BLaER1 (cell line): ENCODE measurements around the gene IL1RAPL1.
"Not testable (repeated sequence)": the region's sequence is repeated elsewhere in the genome, so short reads cannot be mapped to it uniquely, and the experiment has no call there.

Source experiments
- H3K27ac ChIP-seq: shearing (Covaris generic); formaldehyde crosslinking; 2 replicates; pipeline ENCODE4 v1.8.1; 2022
- H3K27me3 ChIP-seq: shearing (Covaris generic); formaldehyde crosslinking; 2 replicates; pipeline ENCODE4 v1.8.1; 2022
- H3K36me3 ChIP-seq: shearing (Covaris generic); formaldehyde crosslinking; 2 replicates; pipeline ENCODE4 v1.8.1; 2022
- H3K4me1 ChIP-seq: shearing (Covaris generic); formaldehyde crosslinking; 2 replicates; pipeline ENCODE4 v1.8.1; 2022
- H3K4me2 ChIP-seq: shearing (Covaris generic); formaldehyde crosslinking; 2 replicates; pipeline ENCODE4 v1.8.1; 2022
- H3K4me3 ChIP-seq: shearing (Covaris generic); formaldehyde crosslinking; 2 replicates; pipeline ENCODE4 v1.8.1; 2022
- H3K9ac ChIP-seq: shearing (Covaris generic); formaldehyde crosslinking; 2 replicates; pipeline ENCODE4 v1.8.1; 2022
- H3K9me3 ChIP-seq: shearing (Covaris generic); formaldehyde crosslinking; 2 replicates; pipeline ENCODE4 v1.8.1; 2022
- H4K20me1 ChIP-seq: shearing (Covaris generic); formaldehyde crosslinking; 2 replicates; pipeline ENCODE4 v1.8.1; 2022
- Cebpa-rat ChIP-seq: shearing (Covaris generic); IDR thresholded peaks from 2 replicates; pipeline ENCODE4 v1.8.1; 2022

The IL1RAPL1 gene

GRCh38 chrX:29065477-29065876, 478.2 kb downstream of the IL1RAPL1 start:
- no peaks in the 10 kb centered on the region for H3K27me3 ChIP-seq
- no peaks in the 10 kb centered on the region for H4K20me1 ChIP-seq
- no peaks in the 10 kb centered on the region for H3K4me1 ChIP-seq
- no peaks in the 10 kb centered on the region for H3K36me3 ChIP-seq
- TF ChIP-seq Cebpa-rat, result no peak
- no peak overlapping the region for H3K27ac ChIP-seq
- H3K9ac ChIP-seq, result no peak overlapping the region
- no peaks in the 10 kb centered on the region for H3K9me3 ChIP-seq
- H3K4me2 ChIP-seq, result no peak overlapping the region
- no peak overlapping the region for H3K4me3 ChIP-seq

GRCh38 chrX:29066516-29066915, 479.3 kb downstream of the IL1RAPL1 start:
- Histone ChIP-seq H4K20me1 (no peaks in the 10 kb centered on the region), H3K9ac (no peak overlapping the region), H3K4me3 (no peak overlapping the region), H3K4me1 (no peaks in the 10 kb centered on the region), H3K27ac (no peak overlapping the region), H3K4me2 (no peak overlapping the region), H3K9me3 (no peaks in the 10 kb centered on the region), H3K27me3 (no peaks in the 10 kb centered on the region), H3K36me3 (no peaks in the 10 kb centered on the region)
- no peak for TF ChIP-seq Cebpa-rat

GRCh38 chrX:29067351-29067750, 480.1 kb downstream of the IL1RAPL1 start:
- no peak for TF ChIP-seq Cebpa-rat
- Histone ChIP-seq H3K36me3 (no peaks in the 10 kb centered on the region), H3K9ac (no peak overlapping the region), H4K20me1 (no peaks in the 10 kb centered on the region), H3K27me3 (no peaks in the 10 kb centered on the region), H3K4me1 (no peaks in the 10 kb centered on the region), H3K27ac (no peak overlapping the region), H3K9me3 (no peaks in the 10 kb centered on the region), H3K4me3 (no peak overlapping the region), H3K4me2 (no peak overlapping the region)

- H3K4me1 ChIP-seq, result no peaks in the 10 kb centered on the region
- no peaks in the 10 kb centered on the region for H3K36me3 ChIP-seq
- H3K9me3 ChIP-seq, result no peaks in the 10 kb centered on the region
- H3K27me3 ChIP-seq, result no peaks in the 10 kb centered on the region
- H3K27ac ChIP-seq, result no peak overlapping the region
- H3K9ac ChIP-seq, result no peak overlapping the region
- no peaks in the 10 kb centered on the region for H4K20me1 ChIP-seq
- no peak overlapping the region for H3K4me2 ChIP-seq
- TF ChIP-seq Cebpa-rat, result no peak
- H3K4me3 ChIP-seq, result no peak overlapping the region
These were observed 484.5 kb downstream of the IL1RAPL1 start for GRCh38 chrX:29071525-29072320.

- no peak overlapping the region for H3K4me2 ChIP-seq
- H3K27ac ChIP-seq, result no peak overlapping the region
These were observed 495.3 kb downstream of the IL1RAPL1 start for GRCh38 chrX:29082558-29082957.

GRCh38 chrX:29083823-29084222, 496.6 kb downstream of the IL1RAPL1 start:
- no peaks in the 10 kb centered on the region for H3K4me1 ChIP-seq

More at GRCh38 chrX:29082558-29082957, 495.3 kb downstream of the IL1RAPL1 start:
- Histone ChIP-seq H3K27me3 (no peaks in the 10 kb centered on the region), H3K4me3 (no peak overlapping the region), H3K9ac (no peak overlapping the region), H3K9me3 (no peaks in the 10 kb centered on the region), H3K4me1 (no peaks in the 10 kb centered on the region), H4K20me1 (no peaks in the 10 kb centered on the region), H3K36me3 (no peaks in the 10 kb centered on the region)
- no peak for TF ChIP-seq Cebpa-rat

GRCh38 chrX:29090811-29091210, 503.6 kb downstream of the IL1RAPL1 start:
- TF ChIP-seq Cebpa-rat, result no peak
- no peak overlapping the region for H3K4me3 ChIP-seq
- no peaks in the 10 kb centered on the region for H3K36me3 ChIP-seq
- no peaks in the 10 kb centered on the region for H3K27me3 ChIP-seq
- no peaks in the 10 kb centered on the region for H4K20me1 ChIP-seq
- no peak overlapping the region for H3K9ac ChIP-seq
- no peak overlapping the region for H3K27ac ChIP-seq
- H3K4me1 ChIP-seq, result no peaks in the 10 kb centered on the region
- H3K4me2 ChIP-seq, result no peak overlapping the region
- no peaks in the 10 kb centered on the region for H3K9me3 ChIP-seq

More at GRCh38 chrX:29083823-29084222, 496.6 kb downstream of the IL1RAPL1 start:
- no peak overlapping the region for H3K4me2 ChIP-seq
- H3K27ac ChIP-seq, result no peak overlapping the region
- no peak for TF ChIP-seq Cebpa-rat
- no peak overlapping the region for H3K9ac ChIP-seq
- no peaks in the 10 kb centered on the region for H3K9me3 ChIP-seq
- no peak overlapping the region for H3K4me3 ChIP-seq
- H3K27me3 ChIP-seq, result no peaks in the 10 kb centered on the region
- no peaks in the 10 kb centered on the region for H3K36me3 ChIP-seq
- H4K20me1 ChIP-seq, result no peaks in the 10 kb centered on the region

GRCh38 chrX:29107231-29107630, 520.0 kb downstream of the IL1RAPL1 start:
- Histone ChIP-seq H3K4me3 (no peak overlapping the region), H3K9me3 (no peaks in the 10 kb centered on the region), H3K36me3 (no peaks in the 10 kb centered on the region), H3K4me1 (no peaks in the 10 kb centered on the region), H4K20me1 (no peaks in the 10 kb centered on the region), H3K27me3 (no peaks in the 10 kb centered on the region), H3K4me2 (no peak overlapping the region), H3K9ac (no peak overlapping the region), H3K27ac (no peak overlapping the region)
- TF ChIP-seq Cebpa-rat, result no peak

GRCh38 chrX:29110041-29110440, 522.8 kb downstream of the IL1RAPL1 start:
- H3K4me1 ChIP-seq, result no peaks in the 10 kb centered on the region
- H3K4me2 ChIP-seq, result no peak overlapping the region
- no peaks in the 10 kb centered on the region for H4K20me1 ChIP-seq
- H3K4me3 ChIP-seq, result no peak overlapping the region
- H3K27me3 ChIP-seq, result no peaks in the 10 kb centered on the region
- TF ChIP-seq Cebpa-rat, result no peak
- H3K27ac ChIP-seq, result no peak overlapping the region
- H3K36me3 ChIP-seq, result no peaks in the 10 kb centered on the region
- H3K9ac ChIP-seq, result no peak overlapping the region
- no peaks in the 10 kb centered on the region for H3K9me3 ChIP-seq

GRCh38 chrX:29113221-29113620, 526.0 kb downstream of the IL1RAPL1 start:
- no peaks in the 10 kb centered on the region for H3K27me3 ChIP-seq
- H3K36me3 ChIP-seq, result no peaks in the 10 kb centered on the region
- no peak overlapping the region for H3K4me2 ChIP-seq
- H4K20me1 ChIP-seq, result no peaks in the 10 kb centered on the region
- no peak for TF ChIP-seq Cebpa-rat
- H3K4me3 ChIP-seq, result no peak overlapping the region
- no peaks in the 10 kb centered on the region for H3K9me3 ChIP-seq
- H3K4me1 ChIP-seq, result no peaks in the 10 kb centered on the region
- H3K27ac ChIP-seq, result no peak overlapping the region
- H3K9ac ChIP-seq, result no peak overlapping the region

- H3K36me3 ChIP-seq, H3K4me2 ChIP-seq, H3K9ac ChIP-seq, H3K4me3 ChIP-seq, H4K20me1 ChIP-seq, H3K4me1 ChIP-seq, H3K27me3 ChIP-seq, H3K9me3 ChIP-seq, H3K27ac ChIP-seq: not testable (repeated sequence)
These were observed 535.6 kb downstream of the IL1RAPL1 start for GRCh38 chrX:29122817-29123216.
